Heart left ventricle (tissue), 16 donors: ENCODE results near the gene FRMPD4. TPM values are rescaled to one million over a fixed set of nuclear protein-coding genes. Genes with fewer than 3 reads are reported as not detected.

Experiments
- ATAC-seq, 4 donors: fragments of 200-7000 bp; cut with Tn5 transposase; one replicate each; pipeline ENCODE4 v1.9.1; 2020 to 2022; ENCODE audit warnings: moderate library complexity in 4 of 4, mild to moderate bottlenecking in 3 of 4, moderate number of reproducible peaks in 1 of 4
- DNase-seq, 5 donors: peaks; one replicate each; pipeline ENCODE4 v3.0.0-alpha.2; 2020
- H3K27ac ChIP-seq, 12 donors: fragments of 200-600 bp; sonication (generic) in 4 of 12; one replicate each; pipeline versions ENCODE4 v1.5.0 to v1.8.0; 2016 to 2022; ENCODE audit warnings: mild to moderate bottlenecking in 2 of 12
- H3K27me3 ChIP-seq, 9 donors: fragments of 200-600 bp; sonication (generic) in 2 of 9; one replicate each; pipeline versions ENCODE4 v1.5.1 to v1.8.0; 2016 to 2022; ENCODE audit warnings: mild to moderate bottlenecking in 3 of 9
- H3K36me3 ChIP-seq, 9 donors: fragments of 200-600 bp; sonication (generic) in 2 of 9; one replicate each; pipeline versions ENCODE4 v1.5.0 to v1.8.0; 2018 to 2022; ENCODE audit warnings: mild to moderate bottlenecking in 2 of 9
- H3K4me1 ChIP-seq, 12 donors: fragments of 200-600 bp; sonication (generic) in 4 of 12; one replicate each; pipeline versions ENCODE4 v1.5.0 to v1.8.0; 2016 to 2022; ENCODE audit warnings: mild to moderate bottlenecking in 3 of 12
- H3K4me3 ChIP-seq, 12 donors: fragments of 200-600 bp; sonication (generic) in 4 of 12; one replicate each; pipeline versions ENCODE4 v1.5.0 to v1.8.0; 2017 to 2022; ENCODE audit warnings: mild to moderate bottlenecking in 9 of 12, moderate library complexity in 4 of 12
- H3K9me3 ChIP-seq, 12 donors: fragments of 200-600 bp; sonication (generic) in 4 of 12; one replicate each; pipeline versions ENCODE4 v1.5.0 to v1.8.0; 2016 to 2022; ENCODE audit warnings: mild to moderate bottlenecking in 1 of 12
- POLR2A ChIP-seq, 2 donors: fragments of 450-650 bp; IDR thresholded peaks; one replicate each; pipeline ENCODE4 v1.6.1; 2017; ENCODE audit warnings: antibody characterized with exemption in 2 of 2, mild to moderate bottlenecking in 2 of 2, moderate library complexity in 2 of 2
- WGBS, 4 donors: extraction: QIAGEN DNeasy Blood & Tissue Kit in 2 of 4; methylation state at CpG; one replicate each; pipeline versions ENCODE4 v1.1.5 to v1.1.7; 2013 to 2018; 5-methylcytosine and 5-hydroxymethylcytosine counted together
- intact Hi-C, 10 donors: fragments of 100-400 bp; cut with DNase I; formaldehyde crosslinking; loops; one replicate each; pipeline versions ENCODE4 v1.11.1 to v1.14.2; 2022
- polyA plus RNA-seq, 2 donors: library from polyadenylated mRNA; stranded (reverse); fragments of 200-250 nt; gene quantifications; one replicate each; pipeline ENCODE4 v1.2.3, GENCODE V29; 2013
- total RNA-seq, 9 donors: library from RNA; depleted of rRNA in 2 of 9; stranded (reverse); fragments of >200 nt in 2 of 9; fragmentation: NEBNext Ultra II Directional in 3 of 9; extraction: Animal tissue kit (Norgen Biotek cat#: 25700) in 3 of 9; gene quantifications; one replicate each; pipeline versions ENCODE4 v1.1.0 to v1.2.4, GENCODE V29; 2016 to 2023
- TF ChIP-seq, protein P1 (sequence below), 12 donors: fragments of 200-600 bp; sonication (generic) in 4 of 12; IDR thresholded peaks; one replicate each; pipeline versions ENCODE4 v1.5.0 to v1.8.0; 2018 to 2022; ENCODE audit warnings: antibody characterized with exemption in 12 of 12, mild to moderate bottlenecking in 5 of 12
- donor health status: ischemic (EF 13 %, LVEDD 7.1; RV severe dilation, severe dysfunction).
- donor health status: healthy with polysubstance abuse.
- donor health status: DM: no; HTN: yes; CAD: no.
- donor health status: DM: no; HTN: no; CAD: no.
- donor health status: ischemic (EF 25% LVEDD 6.9; RV normal size, moderate dysfunction).
- donor health status: ischemic (EF 25% LVEDD 5.7; RV mildly dilated, moderate dysfunction).
- donor health status: healthy.
- donor health status: DM: yes; HTN: yes; CAD: no.
- donor health status: ischemic (EF 35%, LVEDD 5.7; RV mildly dilated, moderate dysfunction).
- donor health status: nonischemic (EF 11% LVEDD 7.7; RV severe dilation, severe dysfunction).
- donor health status: DM: yes; HTN: yes; CAD: no.
- donor health status: PGD.
- donor health status: ischemic (EF 29% LVEDD 5.4; RV normal size, mild dysfunction).
- donor health status: nonischemic (EF 23%, LVEDD 6.1; RV moderate dilation, normal function).

FRMPD4 gene
- total and polyA plus RNA-seq, 11 donors, result 0.07 to 4.2 (median 1.4) TPM

DNA sequence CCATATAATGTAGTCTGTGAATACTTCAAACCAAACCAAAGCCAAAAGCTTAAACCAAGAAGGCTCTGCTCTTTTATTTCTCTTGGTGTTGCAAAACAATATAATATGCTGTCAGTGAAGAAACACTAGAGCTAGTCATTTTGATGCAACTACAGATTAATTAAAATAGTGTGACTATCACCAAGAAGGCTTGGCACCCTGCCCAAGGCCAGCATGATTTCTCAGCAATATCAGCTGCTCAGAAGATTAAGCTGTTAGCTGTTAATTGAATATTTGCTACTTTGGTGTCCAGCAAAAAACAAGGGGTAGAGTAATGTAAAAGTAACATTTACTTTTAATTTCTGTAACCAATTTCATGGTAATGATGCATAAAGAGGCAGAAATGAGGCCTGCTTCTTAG, 548.1 kb downstream of the FRMPD4 start:
- Histone ChIP-seq H3K9me3 (no peaks in the 10 kb centered on the region), H3K4me1 (no peaks in the 10 kb centered on the region), H3K36me3 (no peaks in the 10 kb centered on the region), H3K4me3 (no peak overlapping the region), H3K27me3 (peaks cover 0 to 15% (median 0%) of the 10 kb centered on the region in 9 donors), H3K27ac (no peak overlapping the region)
- no peak for TF ChIP-seq POLR2A (IDR thresholded peaks at IDR 0.05)
- TF ChIP-seq, protein P1, sequence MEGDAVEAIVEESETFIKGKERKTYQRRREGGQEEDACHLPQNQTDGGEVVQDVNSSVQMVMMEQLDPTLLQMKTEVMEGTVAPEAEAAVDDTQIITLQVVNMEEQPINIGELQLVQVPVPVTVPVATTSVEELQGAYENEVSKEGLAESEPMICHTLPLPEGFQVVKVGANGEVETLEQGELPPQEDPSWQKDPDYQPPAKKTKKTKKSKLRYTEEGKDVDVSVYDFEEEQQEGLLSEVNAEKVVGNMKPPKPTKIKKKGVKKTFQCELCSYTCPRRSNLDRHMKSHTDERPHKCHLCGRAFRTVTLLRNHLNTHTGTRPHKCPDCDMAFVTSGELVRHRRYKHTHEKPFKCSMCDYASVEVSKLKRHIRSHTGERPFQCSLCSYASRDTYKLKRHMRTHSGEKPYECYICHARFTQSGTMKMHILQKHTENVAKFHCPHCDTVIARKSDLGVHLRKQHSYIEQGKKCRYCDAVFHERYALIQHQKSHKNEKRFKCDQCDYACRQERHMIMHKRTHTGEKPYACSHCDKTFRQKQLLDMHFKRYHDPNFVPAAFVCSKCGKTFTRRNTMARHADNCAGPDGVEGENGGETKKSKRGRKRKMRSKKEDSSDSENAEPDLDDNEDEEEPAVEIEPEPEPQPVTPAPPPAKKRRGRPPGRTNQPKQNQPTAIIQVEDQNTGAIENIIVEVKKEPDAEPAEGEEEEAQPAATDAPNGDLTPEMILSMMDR (IDR thresholded peaks at IDR 0.05), result no peak
- ATAC-seq (no peak), DNase-seq (no peak)
- intact Hi-C loops, result no loop called here

DNA sequence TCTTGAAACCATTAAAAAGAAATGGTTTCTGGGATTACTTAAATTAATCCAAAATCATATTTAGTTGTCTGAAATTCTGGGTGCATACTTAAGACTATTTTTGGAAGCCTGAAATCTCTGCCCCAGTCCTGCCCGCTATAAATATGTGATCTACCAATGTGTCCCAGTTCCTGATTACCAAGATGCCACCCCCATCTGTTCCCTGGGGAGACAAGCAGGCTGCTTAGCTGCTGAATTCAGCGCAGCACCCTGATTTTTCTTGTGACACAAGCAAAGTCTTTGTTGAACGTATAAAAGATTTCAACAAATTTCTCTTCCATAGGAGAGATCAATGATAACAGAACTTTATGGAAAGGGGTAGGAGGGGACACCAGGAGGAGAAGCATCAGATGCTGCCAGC, 552.4 kb downstream of the FRMPD4 start:
- no peak for ATAC-seq
- 61 to 90% (median 79%) methylated on average over 3 of the region's 3 CpGs for WGBS, 4 donors
- Histone ChIP-seq H3K36me3 (no peaks in the 10 kb centered on the region), H3K4me1 (no peaks in the 10 kb centered on the region), H3K9me3 (no peaks in the 10 kb centered on the region), H3K27me3 (peaks cover 0 to 24% (median 0%) of the 10 kb centered on the region in 9 donors), H3K4me3 (no peak overlapping the region), H3K27ac (no peak overlapping the region)
- intact Hi-C loops, result no loop called here
- no peak for DNase-seq
- no peak for TF ChIP-seq POLR2A (IDR thresholded peaks at IDR 0.05)
- TF ChIP-seq, protein P1 (IDR thresholded peaks at IDR 0.05), result no peak

DNA sequence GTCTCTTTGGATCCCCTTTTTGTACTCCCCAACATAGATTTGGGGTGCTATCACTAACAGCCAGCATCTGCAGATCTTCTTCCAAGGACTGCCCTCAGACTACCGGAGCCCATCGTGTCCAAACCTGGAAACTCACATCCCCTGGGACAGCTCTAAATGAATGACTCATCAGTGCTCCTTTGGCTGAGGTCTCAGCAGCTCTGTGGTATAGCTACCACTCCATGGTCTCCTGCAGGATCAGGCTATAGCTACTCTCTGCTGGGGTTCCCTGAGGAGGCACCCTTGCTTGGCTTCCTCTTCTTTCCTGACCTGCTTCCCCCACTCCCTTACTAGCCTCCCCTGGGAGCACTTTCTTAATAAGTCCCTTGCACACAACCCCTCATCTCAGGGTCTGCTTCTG, 555.5 kb downstream of the FRMPD4 start:
- TF ChIP-seq POLR2A (IDR thresholded peaks at IDR 0.05), result no peak
- TF ChIP-seq, protein P1 (IDR thresholded peaks at IDR 0.05), result no peak
- H3K9me3 ChIP-seq, result no peaks in the 10 kb centered on the region
- 44 to 63% (median 54%) methylated on average over 2 of the region's 2 CpGs for WGBS, 4 donors
- intact Hi-C loops, result no loop called here
- no peak for DNase-seq
- H3K4me1 ChIP-seq, result no peaks in the 10 kb centered on the region
- no peak overlapping the region for H3K4me3 ChIP-seq
- no peaks in the 10 kb centered on the region for H3K36me3 ChIP-seq
- ATAC-seq, result no peak
- H3K27me3 ChIP-seq, result peaks cover 0 to 35% (median 0%) of the 10 kb centered on the region in 9 donors
- H3K27ac ChIP-seq, result no peak overlapping the region

DNA sequence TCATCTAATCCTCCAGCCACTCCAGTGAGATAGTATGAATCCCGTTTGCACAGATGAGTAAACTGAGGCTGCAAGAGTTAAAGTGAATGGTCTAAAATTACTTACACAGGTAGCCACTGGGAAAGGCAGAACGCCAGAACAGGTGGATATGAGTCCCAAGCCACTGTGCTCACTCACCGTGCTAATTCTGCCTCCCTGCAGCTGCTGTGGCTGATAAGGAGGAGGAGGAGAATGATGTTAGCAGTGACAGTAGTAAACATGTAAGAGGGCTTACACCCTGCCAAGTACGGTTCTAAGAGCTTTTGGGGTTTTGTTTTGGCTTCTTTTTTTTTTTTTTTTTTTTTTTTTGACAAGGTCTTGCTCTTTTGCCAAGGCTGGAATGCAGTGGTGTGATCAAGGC, 562.5 kb downstream of the FRMPD4 start:
- Histone ChIP-seq H3K27me3 (peaks cover 0 to 41% (median 0%) of the 10 kb centered on the region in 9 donors), H3K9me3 (no peaks in the 10 kb centered on the region), H3K36me3 (no peaks in the 10 kb centered on the region), H3K27ac (no peak overlapping the region), H3K4me1 (no peaks in the 10 kb centered on the region), H3K4me3 (no peak overlapping the region)
- TF ChIP-seq, protein P1 (IDR thresholded peaks at IDR 0.05), result no peak
- no peak for TF ChIP-seq POLR2A (IDR thresholded peaks at IDR 0.05)
- ATAC-seq (no peak), DNase-seq (no peak)
- intact Hi-C loops, result loop anchor here in 6 of 10 donors (5.0 to 10.0 kb wide), 4 partner anchors 616 to 626 kb away; no protein-coding TSS in a partner anchor
- WGBS, 4 donors, result 40 to 48% (median 41%) methylated on average over 4 of the region's 4 CpGs
